Fibroblast of mammary gland (primary cell): ENCODE results near the gene PLXNA2.

Source experiments
- DNase-seq: peaks from one replicate; pipeline ENCODE4 v3.0.0-alpha.2; 2010; ENCODE audit warnings: low read depth
- H3K4me3 ChIP-seq: 2 replicates; pipeline ENCODE4 v1.5.1; 2011; ENCODE audit warnings: low read depth, mild to moderate bottlenecking, low read length, moderate library complexity; ENCODE audit not compliant: control insufficient read depth
- CTCF ChIP-seq: conservative IDR thresholded peaks from 2 replicates; pipeline ENCODE4 v1.5.1; 2011; ENCODE audit warnings: low read depth, low read length, inconsistent platforms; ENCODE audit not compliant: control insufficient read depth, insufficient read depth

Gene PLXNA2

GRCh38 chr1:208007938-208008342 lies 236.2 kb downstream of the PLXNA2 start:
- H3K4me3 ChIP-seq, result no peak overlapping the region
- DNase-seq, result peak; percentile 90
- no peak for TF ChIP-seq CTCF

- H3K4me3 ChIP-seq, result no peak overlapping the region
- TF ChIP-seq CTCF, result no peak
- DNase-seq, result peak; percentile 12
These were observed 236.8 kb downstream of the PLXNA2 start for GRCh38 chr1:208007319-208007937.

- H3K4me3 ChIP-seq, result no peak overlapping the region
- peak; percentile 74 for DNase-seq
- TF ChIP-seq CTCF, result no peak
These were observed 237.8 kb downstream of the PLXNA2 start for GRCh38 chr1:208006258-208006920.

GRCh38 chr1:208004851-208005250 lies 239.3 kb downstream of the PLXNA2 start:
- no peak for TF ChIP-seq CTCF
- DNase-seq, result peak; percentile 83
- H3K4me3 ChIP-seq, result no peak overlapping the region

GRCh38 chr1:208003241-208003640 lies 240.9 kb downstream of the PLXNA2 start:
- TF ChIP-seq CTCF, result no peak
- no peak for DNase-seq
- H3K4me3 ChIP-seq, result no peak overlapping the region

GRCh38 chr1:208002672-208003071 lies 241.5 kb downstream of the PLXNA2 start:
- no peak for TF ChIP-seq CTCF
- no peak overlapping the region for H3K4me3 ChIP-seq

GRCh38 chr1:208002078-208002477 lies 242.1 kb downstream of the PLXNA2 start:
- no peak for TF ChIP-seq CTCF
- DNase-seq, result no peak
- no peak overlapping the region for H3K4me3 ChIP-seq

More at GRCh38 chr1:208002672-208003071, 241.5 kb downstream of the PLXNA2 start:
- no peak for DNase-seq
